ENCODE measurements around the gene PF4V1.
"Not testable (repeated sequence)": the region's sequence is repeated elsewhere in the genome, so short reads cannot be mapped to it uniquely, and the experiment has no call there.

PF4V1 gene

GRCh38 chr4:73870768-73871167 is 17.7 kb downstream of the PF4V1 start:
- DNase-seq = no peak

- no peak for DNase-seq
Observed at GRCh38 chr4:73871511-73872310, 18.6 kb downstream of the PF4V1 start.

- DNase-seq = no peak
Observed at GRCh38 chr4:73872316-73873108, 19.4 kb downstream of the PF4V1 start.

- no peak for DNase-seq
Observed at GRCh38 chr4:73874386-73874785, 21.3 kb downstream of the PF4V1 start.

DNA sequence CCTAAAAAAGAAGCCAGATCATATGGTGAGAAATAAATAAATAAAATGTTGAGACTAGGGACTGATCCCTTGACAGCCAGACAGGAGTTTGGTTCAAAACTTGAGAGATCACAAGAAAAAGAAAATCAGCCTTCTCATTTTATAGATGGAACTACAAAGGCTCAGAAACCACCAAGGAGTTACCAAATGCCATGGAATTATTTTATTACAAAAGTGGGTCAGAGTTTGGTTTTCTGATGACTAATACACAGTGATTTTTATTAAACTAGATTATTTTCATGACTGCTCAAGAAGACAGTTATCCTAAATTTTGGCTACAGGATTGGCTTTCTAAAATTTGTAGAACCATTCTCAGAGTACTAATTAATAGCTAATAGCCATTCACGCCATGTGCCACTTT is 22.3 kb downstream of the PF4V1 start:
- no peak for DNase-seq

GRCh38 chr4:73883306-73883705 is 30.2 kb downstream of the PF4V1 start:
- no peak for DNase-seq

- no peak for DNase-seq
Observed at GRCh38 chr4:73885574-73886267, 32.6 kb downstream of the PF4V1 start.

- DNase-seq = no peak
Observed at GRCh38 chr4:73891326-73891725, 38.2 kb downstream of the PF4V1 start.

DNA sequence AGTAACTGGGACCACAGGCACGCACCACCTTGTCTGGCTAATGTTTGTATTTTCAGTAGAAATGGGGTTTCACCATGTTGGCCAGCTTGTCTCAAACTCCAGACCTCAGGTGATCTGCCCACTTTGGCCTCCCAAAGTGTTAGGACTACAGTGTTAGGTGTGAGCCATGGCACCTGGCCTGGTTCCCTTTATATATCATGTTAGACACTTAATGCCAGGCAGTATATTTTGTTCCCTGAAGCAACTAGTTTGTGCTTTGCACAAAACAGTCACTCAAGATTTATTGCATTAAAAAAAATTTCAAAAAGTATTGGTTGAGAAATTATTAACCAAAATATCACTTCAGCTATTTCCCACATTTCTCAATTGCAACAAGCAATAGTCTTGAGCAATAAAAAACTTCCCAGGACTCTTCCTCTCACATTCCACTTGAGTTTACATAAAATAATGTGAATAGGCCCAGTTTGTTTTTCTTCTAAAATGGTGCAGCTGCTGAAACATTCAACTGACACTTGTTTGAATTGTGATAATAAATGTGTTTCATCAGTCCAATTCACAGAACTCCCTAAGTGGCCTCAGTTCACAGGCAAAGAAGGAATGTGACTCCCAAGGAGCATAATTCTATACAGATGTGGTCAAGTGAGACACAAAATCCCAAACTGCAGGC is 38.8 kb downstream of the PF4V1 start:
- no peak for DNase-seq

GRCh38 chr4:73892966-73893365 is 39.9 kb downstream of the PF4V1 start:
- DNase-seq = no peak

DNA sequence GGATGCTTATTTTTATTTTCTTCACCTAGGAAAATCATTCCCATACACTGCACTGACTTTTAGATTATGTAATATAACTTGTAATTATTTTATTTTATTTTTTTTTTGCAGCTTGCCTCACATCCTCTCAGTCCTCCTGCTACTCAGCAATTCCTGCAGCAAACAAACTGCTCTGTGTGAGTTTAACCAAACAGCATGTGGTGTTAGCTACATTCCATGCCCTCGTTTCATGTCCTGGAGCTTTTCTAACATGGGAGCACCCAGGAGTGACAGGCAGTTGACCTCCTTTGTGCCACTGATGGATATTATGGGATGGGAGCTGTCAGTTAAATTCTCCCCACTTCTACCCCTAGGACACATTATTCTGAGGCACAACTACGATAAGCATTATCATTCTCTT is 40.9 kb downstream of the PF4V1 start:
- no peak for DNase-seq

GRCh38 chr4:73895201-73896175 is 42.4 kb downstream of the PF4V1 start:
- no peak for DNase-seq

- no peak for DNase-seq
Observed at GRCh38 chr4:73896416-73896815, 43.3 kb downstream of the PF4V1 start.

DNA sequence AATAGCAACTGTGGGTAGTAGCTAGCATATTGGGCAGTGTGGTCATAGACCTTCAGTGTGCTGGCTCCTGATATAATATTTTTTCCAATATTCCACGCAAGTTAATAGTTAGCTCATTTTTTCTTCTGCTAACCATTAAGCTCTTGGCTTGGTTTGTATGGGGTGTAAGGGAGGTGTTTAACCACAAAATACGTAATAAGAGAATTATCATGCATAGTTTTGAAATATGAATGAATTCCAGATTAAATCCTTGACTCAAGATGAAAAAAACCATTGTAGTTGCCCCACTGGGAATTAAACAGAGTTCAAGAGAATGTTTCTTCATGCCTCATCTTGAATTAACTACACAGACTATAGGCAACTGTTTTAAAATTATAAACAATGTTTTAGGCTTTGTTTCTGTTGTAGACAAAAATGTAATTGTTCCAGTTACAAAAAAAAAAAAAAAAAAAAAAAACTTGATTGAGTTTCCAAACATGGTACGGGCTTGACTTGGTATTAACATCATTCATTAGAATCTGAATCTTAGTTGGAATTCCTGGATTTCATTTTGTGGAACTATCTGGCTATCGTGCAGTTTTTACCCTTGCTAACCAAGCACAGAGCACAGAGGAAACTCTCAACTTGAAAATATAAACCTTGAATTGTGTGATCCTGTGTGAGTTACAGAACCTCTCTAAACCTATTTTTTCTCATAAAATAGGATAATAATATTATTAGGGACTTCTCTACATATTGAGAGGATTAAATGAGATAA is 44.5 kb downstream of the PF4V1 start:
- DNase-seq = no peak

GRCh38 chr4:73899338-73899737 is 46.2 kb downstream of the PF4V1 start:
- DNase-seq = not testable (repeated sequence)

DNA sequence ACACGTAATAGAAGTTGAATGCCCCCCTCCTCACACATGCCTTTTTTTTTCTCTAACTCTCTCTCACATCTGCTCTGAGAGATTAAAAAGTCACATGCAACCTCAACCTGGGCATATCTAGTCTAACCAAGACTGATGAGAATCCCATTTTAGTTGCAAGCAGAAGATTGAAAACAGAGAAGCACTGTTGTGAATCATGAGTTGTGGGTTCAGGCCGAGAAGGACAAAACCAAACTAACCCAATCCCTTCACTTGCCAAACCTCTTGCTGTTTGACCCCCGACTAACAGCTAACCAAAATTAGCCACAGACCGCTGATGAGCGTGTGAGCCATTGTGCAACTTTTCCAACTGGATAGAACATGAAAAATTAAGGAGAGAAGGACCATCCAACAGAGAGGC is 47.9 kb downstream of the PF4V1 start:
- no peak for DNase-seq

GRCh38 chr4:73902038-73902637 is 49.0 kb downstream of the PF4V1 start:
- no peak for DNase-seq

GRCh38 chr4:73902817-73903547 is 49.9 kb downstream of the PF4V1 start:
- DNase-seq = no peak
